NB4 (cell line): Measurements from ENCODE around the gene TEAD1.

Experiments
- DNase-seq: peaks from one replicate; pipeline ENCODE4 v3.0.0; 2010; ENCODE audit warnings: low read depth
- H3K4me3 ChIP-seq: one replicate; pipeline ENCODE4 v1.5.1; 2011; ENCODE audit warnings: mild to moderate bottlenecking, low read depth, low read length, moderate library complexity
- MYC ChIP-seq: IDR thresholded peaks from 2 replicates; pipeline ENCODE4 v1.6.1; 2011; ENCODE audit warnings: low read depth, low read length
- POLR2A ChIP-seq: IDR thresholded peaks from 2 replicates; pipeline ENCODE4 v1.6.1; 2011; ENCODE audit warnings: mild to moderate bottlenecking; ENCODE audit not compliant: insufficient read length; ENCODE audit errors: extremely low read depth
- TF ChIP-seq, protein P1 (sequence below): IDR thresholded peaks from 2 replicates; pipeline ENCODE4 v1.6.1; 2011; ENCODE audit warnings: low read depth, low read length
- TF ChIP-seq, protein P2 (sequence below): IDR thresholded peaks from one replicate; pipeline ENCODE4 v1.5.1; 2012; ENCODE audit warnings: low read depth, low read length

The TEAD1 gene

DNA sequence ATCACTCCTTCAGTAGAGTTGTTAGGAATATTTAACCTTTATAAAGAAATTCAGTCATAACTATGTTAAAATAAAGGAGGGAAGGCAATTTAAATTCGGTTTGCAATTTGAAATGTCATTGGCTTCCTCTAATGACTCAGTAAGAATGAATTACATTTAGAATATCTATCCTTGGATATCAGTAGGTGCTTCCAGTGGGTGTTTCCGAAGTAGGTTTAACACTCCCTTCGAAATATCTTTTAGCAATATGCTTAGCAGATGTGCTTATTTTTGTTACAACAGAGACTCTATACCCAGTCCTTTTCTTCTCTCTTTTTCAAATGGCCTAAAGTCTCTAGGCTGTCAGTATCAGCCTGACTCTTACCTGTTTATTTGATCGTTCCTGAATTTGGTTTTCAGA, 231.2 kb downstream of the TEAD1 start:
- TF ChIP-seq, protein P1, sequence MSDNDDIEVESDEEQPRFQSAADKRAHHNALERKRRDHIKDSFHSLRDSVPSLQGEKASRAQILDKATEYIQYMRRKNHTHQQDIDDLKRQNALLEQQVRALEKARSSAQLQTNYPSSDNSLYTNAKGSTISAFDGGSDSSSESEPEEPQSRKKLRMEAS: no peak
- no peak for TF ChIP-seq POLR2A
- TF ChIP-seq, protein P2, sequence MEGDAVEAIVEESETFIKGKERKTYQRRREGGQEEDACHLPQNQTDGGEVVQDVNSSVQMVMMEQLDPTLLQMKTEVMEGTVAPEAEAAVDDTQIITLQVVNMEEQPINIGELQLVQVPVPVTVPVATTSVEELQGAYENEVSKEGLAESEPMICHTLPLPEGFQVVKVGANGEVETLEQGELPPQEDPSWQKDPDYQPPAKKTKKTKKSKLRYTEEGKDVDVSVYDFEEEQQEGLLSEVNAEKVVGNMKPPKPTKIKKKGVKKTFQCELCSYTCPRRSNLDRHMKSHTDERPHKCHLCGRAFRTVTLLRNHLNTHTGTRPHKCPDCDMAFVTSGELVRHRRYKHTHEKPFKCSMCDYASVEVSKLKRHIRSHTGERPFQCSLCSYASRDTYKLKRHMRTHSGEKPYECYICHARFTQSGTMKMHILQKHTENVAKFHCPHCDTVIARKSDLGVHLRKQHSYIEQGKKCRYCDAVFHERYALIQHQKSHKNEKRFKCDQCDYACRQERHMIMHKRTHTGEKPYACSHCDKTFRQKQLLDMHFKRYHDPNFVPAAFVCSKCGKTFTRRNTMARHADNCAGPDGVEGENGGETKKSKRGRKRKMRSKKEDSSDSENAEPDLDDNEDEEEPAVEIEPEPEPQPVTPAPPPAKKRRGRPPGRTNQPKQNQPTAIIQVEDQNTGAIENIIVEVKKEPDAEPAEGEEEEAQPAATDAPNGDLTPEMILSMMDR: no peak
- TF ChIP-seq MYC: no peak
- no peak overlapping the region for H3K4me3 ChIP-seq
- DNase-seq: no peak

DNA sequence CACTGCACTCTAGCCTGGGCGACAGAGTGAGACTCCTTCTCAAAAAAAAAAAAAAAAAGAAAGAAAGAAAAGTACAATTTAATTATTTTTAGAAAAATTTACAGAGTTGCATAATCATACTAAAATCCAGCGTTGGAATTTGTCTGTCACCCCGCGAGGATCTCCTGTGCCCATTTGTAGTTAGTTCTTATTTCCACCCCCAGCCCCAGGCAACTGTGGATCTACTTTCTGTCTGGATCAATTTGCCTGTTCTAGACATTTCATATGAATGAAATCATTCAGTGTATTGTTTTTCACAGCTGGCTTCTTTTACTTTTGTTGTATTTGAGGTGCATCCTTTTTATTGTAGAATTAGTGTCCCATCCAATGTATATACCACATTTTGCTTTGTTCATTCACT, 232.3 kb downstream of the TEAD1 start:
- no peak overlapping the region for H3K4me3 ChIP-seq
- TF ChIP-seq MYC: no peak
- TF ChIP-seq, protein P2: no peak
- TF ChIP-seq, protein P1: no peak
- TF ChIP-seq POLR2A: no peak
- DNase-seq: no peak

- DNase-seq: no peak
- no peak overlapping the region for H3K4me3 ChIP-seq
- TF ChIP-seq, protein P1: no peak
- no peak for TF ChIP-seq MYC
- TF ChIP-seq POLR2A: no peak
- TF ChIP-seq, protein P2: no peak
Measured at GRCh38 chr11:12909879-12910278, 235.7 kb downstream of the TEAD1 start.

- H3K4me3 ChIP-seq: no peak overlapping the region
- TF ChIP-seq, protein P2: peak; percentile 66
- TF ChIP-seq, protein P1: no peak
- TF ChIP-seq MYC: no peak
- peak; percentile 28 for DNase-seq
Measured at GRCh38 chr11:12914400-12914912, 240.2 kb downstream of the TEAD1 start.

GRCh38 chr11:12915093-12915492, 240.9 kb downstream of the TEAD1 start:
- H3K4me3 ChIP-seq: no peak overlapping the region
- no peak for DNase-seq
- TF ChIP-seq, protein P1: no peak
- TF ChIP-seq, protein P2: no peak
- TF ChIP-seq MYC (no peak), POLR2A (no peak)
